ENCODE data around the gene FAM236C. TPM values are rescaled to one million over a fixed set of nuclear protein-coding genes. Genes with fewer than 3 reads are reported as not detected.

The FAM236C gene
- total RNA-seq: not detected in 2 replicates

DNA sequence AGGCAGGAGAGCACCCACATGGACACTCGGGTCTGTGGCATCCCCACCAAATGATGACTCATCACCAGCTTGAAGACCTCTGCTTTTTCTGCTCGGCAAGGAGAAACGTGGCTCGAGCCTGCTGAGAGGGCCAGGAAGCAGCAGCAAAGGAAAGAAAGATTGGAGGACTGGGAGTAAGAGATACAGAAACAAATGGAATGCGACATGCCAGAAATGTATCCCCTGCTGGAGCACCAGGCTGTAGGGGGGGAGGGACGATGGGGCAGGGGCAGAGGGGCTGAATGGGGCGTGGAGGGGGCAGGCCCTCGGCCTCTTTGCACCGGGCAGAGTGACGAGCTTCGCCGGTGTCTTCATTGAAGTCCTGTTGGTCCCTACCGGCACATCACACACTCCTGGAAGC is at the start of gene FAM236C:
FAM236C (plus strand) TSS at position 301 of the 400 bp plus-strand sequence. CDS start 100 bp downstream, outside the sequence.

DNA sequence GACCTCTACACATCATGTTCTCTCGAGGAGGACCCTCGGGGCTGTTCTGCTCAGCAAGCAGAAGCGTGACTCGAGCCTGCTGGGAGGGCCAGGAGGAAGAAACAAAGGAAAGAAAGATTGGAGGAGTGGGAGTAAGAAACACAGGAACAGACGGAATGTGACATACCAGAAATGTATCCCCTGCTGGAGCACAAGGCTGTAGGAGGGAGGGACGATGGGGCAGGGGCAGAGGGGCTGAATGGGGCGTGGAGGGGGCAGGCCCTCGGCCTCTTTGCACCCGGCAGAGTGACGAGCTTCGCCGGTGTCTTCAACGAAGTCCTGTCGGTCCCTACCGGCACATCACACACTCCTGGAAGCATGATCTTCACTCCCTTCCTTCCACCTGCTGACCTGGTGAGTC is 25.5 kb downstream of the FAM236C start, which contains the start of gene FAM236A:
FAM236A (plus strand) TSS at position 301 of the 400 bp plus-strand sequence; CDS start at position 358, 57 bp downstream.

DNA sequence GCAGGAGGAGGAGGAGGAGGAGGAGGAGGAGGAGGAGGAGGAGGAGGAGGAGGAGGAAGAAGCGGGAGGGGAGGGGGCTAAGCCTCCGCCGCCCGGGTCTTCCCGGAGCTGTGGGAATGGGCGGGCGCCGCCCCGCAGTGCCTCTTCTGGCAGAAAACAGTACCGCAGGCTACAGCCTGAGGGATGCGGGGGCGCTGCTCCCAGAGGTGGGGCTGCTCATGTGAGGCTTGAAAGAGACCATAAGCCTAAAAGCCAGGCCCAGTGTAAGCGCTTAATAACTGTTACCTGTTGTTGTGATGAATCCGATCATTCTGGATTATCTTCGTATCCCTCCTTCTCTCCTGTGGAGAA is 31.4 kb downstream of the FAM236C start, which contains the start of gene DMRTC1:
DMRTC1 (minus strand) TSS at position 19 of the 351 bp plus-strand sequence. CDS start 68,143 bp downstream, outside the sequence.

Other genes starting within 250 kb of the FAM236C start
- gene PHKA1, start 198.3 kb upstream of the FAM236C start, total RNA-seq: 5.1 and 5.9 TPM in 2 replicates
- not detected in 2 replicates for gene DMRTC1B, start 135.7 kb upstream of the FAM236C start, total RNA-seq
- gene FAM236B, start 130.0 kb upstream of the FAM236C start, total RNA-seq: not detected in 2 replicates
- not detected in 2 replicates for gene FAM236D, start 104.4 kb upstream of the FAM236C start, total RNA-seq
- not detected in 2 replicates for gene FAM236A, start 25.6 kb downstream of the FAM236C start, total RNA-seq
- not detected in 2 replicates for gene DMRTC1, start 31.2 kb downstream of the FAM236C start, total RNA-seq
- gene PABPC1L2B, start 90.3 kb downstream of the FAM236C start, total RNA-seq: not detected in 2 replicates
- not detected in 2 replicates for gene PABPC1L2A, start 166.9 kb downstream of the FAM236C start, total RNA-seq

All from articular chondrocyte of knee joint (primary cell).